Glutamatergic neuron (in vitro differentiated cells): ENCODE results near the gene C1orf185. TPM values are rescaled to one million over a fixed set of nuclear protein-coding genes. Genes with fewer than 3 reads are reported as not detected.

Experiments used
- DNase-seq: peaks from one replicate; pipeline ENCODE4 v3.0.0; 2022
- H3K27ac Mint-ChIP-seq: one replicate; pipeline ENCODE4 v1.8.0; 2020; ENCODE audit warnings: mild to moderate bottlenecking, mixed read lengths, inconsistent platforms; ENCODE audit not compliant: unreplicated experiment
- H3K27me3 Mint-ChIP-seq: one replicate; pipeline ENCODE4 v1.8.0; 2020; ENCODE audit warnings: mild to moderate bottlenecking, moderate library complexity, mixed read lengths, inconsistent platforms; ENCODE audit not compliant: unreplicated experiment
- H3K36me3 Mint-ChIP-seq: one replicate; pipeline ENCODE4 v1.8.0; 2020; ENCODE audit warnings: mild to moderate bottlenecking, mixed read lengths, inconsistent platforms; ENCODE audit not compliant: unreplicated experiment
- H3K4me1 Mint-ChIP-seq: one replicate; pipeline ENCODE4 v1.8.0; 2020; ENCODE audit warnings: mild to moderate bottlenecking, low read depth, mixed read lengths, inconsistent platforms; ENCODE audit not compliant: unreplicated experiment
- H3K4me3 Mint-ChIP-seq: one replicate; pipeline ENCODE4 v1.8.0; 2020; ENCODE audit warnings: mild to moderate bottlenecking, mixed read lengths, inconsistent platforms; ENCODE audit not compliant: unreplicated experiment
- H3K9me3 Mint-ChIP-seq: one replicate; pipeline ENCODE4 v1.8.0; 2020; ENCODE audit warnings: mild to moderate bottlenecking, moderate library complexity, mixed read lengths, inconsistent platforms; ENCODE audit not compliant: unreplicated experiment
- CTCF ChIP-seq: fragments of 200-600 bp; sonication (generic); IDR thresholded peaks from one replicate; pipeline ENCODE4 v1.5.0; 2021; ENCODE audit not compliant: partially characterized antibody, unreplicated experiment
- total RNA-seq: library from RNA; stranded (reverse); fragmentation: NEBNext Ultra II Directional; extraction: Animal tissue kit (Norgen Biotek cat#: 25700); gene quantifications from one replicate; pipeline ENCODE4 v1.2.1, GENCODE V29; 2021; ENCODE audit not compliant: unreplicated experiment

The C1orf185 gene
- total RNA-seq, 1 donor from 2014 or later, result not detected

GRCh38 chr1:51086496-51087271, 15.3 kb upstream of the C1orf185 start:
- H3K27ac Mint-ChIP-seq, result no peak overlapping the region

DNA sequence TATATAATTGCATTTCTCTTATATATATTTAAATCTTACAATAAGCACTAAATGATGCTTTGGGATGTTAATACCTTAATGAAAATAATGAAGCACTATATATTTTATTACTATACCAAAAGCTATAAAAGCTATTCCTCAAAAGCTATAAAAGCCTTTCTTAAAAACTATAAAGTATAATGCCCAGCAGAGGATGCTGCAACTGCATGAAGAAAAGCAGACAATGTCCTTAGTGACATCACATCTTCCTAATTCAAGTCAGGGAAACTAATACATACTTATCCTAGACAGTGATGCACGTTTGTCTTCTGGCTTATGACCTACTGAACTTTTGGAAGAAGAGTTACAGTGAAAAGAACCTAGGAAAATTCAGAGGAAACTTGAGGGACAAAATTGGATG, 13.6 kb upstream of the C1orf185 start:
- Mint-ChIP-seq H3K4me1 (no peaks in the 10 kb centered on the region), H3K27me3 (no peaks in the 10 kb centered on the region), H3K36me3 (peaks cover 6% of the 10 kb centered on the region)

More at GRCh38 chr1:51086496-51087271, 15.3 kb upstream of the C1orf185 start:
- TF ChIP-seq CTCF, result no peak
- H3K27me3 Mint-ChIP-seq, result no peaks in the 10 kb centered on the region
- H3K36me3 Mint-ChIP-seq, result peaks cover 6% of the 10 kb centered on the region
- no peak overlapping the region for H3K4me3 Mint-ChIP-seq
- H3K9me3 Mint-ChIP-seq, result no peaks in the 10 kb centered on the region
- H3K4me1 Mint-ChIP-seq, result no peaks in the 10 kb centered on the region
- no peak for DNase-seq

GRCh38 chr1:51093581-51093980, 8.4 kb upstream of the C1orf185 start:
- TF ChIP-seq CTCF, result no peak
- peaks cover 3% of the 10 kb centered on the region for H3K9me3 Mint-ChIP-seq
- H3K4me1 Mint-ChIP-seq, result no peaks in the 10 kb centered on the region
- H3K4me3 Mint-ChIP-seq, result no peak overlapping the region
- peaks cover 14% of the 10 kb centered on the region for H3K36me3 Mint-ChIP-seq
- H3K27me3 Mint-ChIP-seq, result peaks cover 2% of the 10 kb centered on the region
- no peak for DNase-seq
- H3K27ac Mint-ChIP-seq, result no peak overlapping the region

More for the DNA sequence above, 13.6 kb upstream of the C1orf185 start:
- Mint-ChIP-seq H3K27ac (no peak overlapping the region), H3K9me3 (no peaks in the 10 kb centered on the region), H3K4me3 (no peak overlapping the region)
- no peak for DNase-seq
- TF ChIP-seq CTCF, result no peak

- no peaks in the 10 kb centered on the region for H3K4me1 Mint-ChIP-seq
- H3K27me3 Mint-ChIP-seq, result peaks cover 2% of the 10 kb centered on the region
- H3K36me3 Mint-ChIP-seq, result peaks cover 8% of the 10 kb centered on the region
- TF ChIP-seq CTCF, result no peak
- no peak overlapping the region for H3K27ac Mint-ChIP-seq
- DNase-seq, result no peak
- peaks cover 3% of the 10 kb centered on the region for H3K9me3 Mint-ChIP-seq
- no peak overlapping the region for H3K4me3 Mint-ChIP-seq
Observed at GRCh38 chr1:51097171-51097570, 4.9 kb upstream of the C1orf185 start.

DNA sequence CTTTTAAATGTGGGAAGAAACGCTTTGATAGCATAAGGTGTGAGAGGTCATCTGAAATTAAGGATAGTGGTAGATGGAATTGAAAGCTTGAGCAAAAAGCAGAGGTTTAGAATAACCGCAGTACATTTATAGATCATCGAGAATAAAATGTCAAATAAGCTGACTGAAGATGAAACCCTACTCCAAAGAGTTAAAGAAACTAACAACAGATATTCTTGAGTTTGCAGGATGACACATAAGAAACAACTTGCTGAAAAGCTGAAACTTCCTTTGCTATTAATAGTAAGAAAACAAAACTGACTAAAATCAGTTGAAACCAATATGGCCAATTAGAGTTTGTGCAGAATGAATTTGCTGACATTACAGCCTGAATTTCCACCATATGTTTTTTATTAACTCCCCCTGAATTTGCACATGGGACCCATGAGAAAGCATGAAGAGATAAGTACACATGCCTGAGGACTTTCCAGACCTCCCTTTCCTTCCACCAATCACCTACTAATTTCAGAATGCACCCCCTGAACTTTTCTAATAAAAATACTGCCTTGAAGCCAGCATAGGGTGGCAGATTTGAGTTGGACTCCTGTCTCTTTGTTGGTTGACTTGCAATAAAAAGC, 1.7 kb upstream of the C1orf185 start:
- no peak for DNase-seq
- H3K27ac Mint-ChIP-seq, result no peak overlapping the region

More for the DNA sequence above, 1.7 kb upstream of the C1orf185 start:
- Mint-ChIP-seq H3K36me3 (peaks cover 8% of the 10 kb centered on the region), H3K4me1 (no peaks in the 10 kb centered on the region), H3K9me3 (peaks cover 3% of the 10 kb centered on the region), H3K4me3 (no peak overlapping the region), H3K27me3 (no peaks in the 10 kb centered on the region)
- no peak for TF ChIP-seq CTCF
